Ascending aorta (tissue), 2 donors: ENCODE measurements around the gene ENDOD1. TPM values are rescaled to one million over a fixed set of nuclear protein-coding genes. Genes with fewer than 3 reads are reported as not detected.
A peak's percentile ranks its signal among the peaks of the same experiment; 100 is the strongest.

Experiments
- DNase-seq, 2 donors: peaks; one replicate each; pipeline ENCODE4 v3.0.0-alpha.2; 2019; ENCODE audit warnings: low spot score in 2 of 2
- H3K27ac ChIP-seq, 2 donors: fragments of 200-600 bp; sonication (generic); one replicate each; pipeline ENCODE4 v1.5.1; 2016 to 2017; ENCODE audit warnings: mild to moderate bottlenecking in 1 of 2
- H3K27me3 ChIP-seq: fragments of 200-600 bp; sonication (generic); one replicate; pipeline ENCODE4 v1.5.1; 2017
- H3K36me3 ChIP-seq, 2 donors: fragments of 200-600 bp; sonication (generic); one replicate each; pipeline ENCODE4 v1.5.1; 2016
- H3K4me1 ChIP-seq, 2 donors: fragments of 200-600 bp; sonication (generic); one replicate each; pipeline ENCODE4 v1.5.1; 2016 to 2017; ENCODE audit warnings: mild to moderate bottlenecking in 1 of 2
- H3K4me3 ChIP-seq, 2 donors: fragments of 200-600 bp; sonication (generic); one replicate each; pipeline ENCODE4 v1.5.1; 2016 to 2017; ENCODE audit warnings: mild to moderate bottlenecking in 1 of 2
- H3K9me3 ChIP-seq, 2 donors: fragments of 200-600 bp; sonication (generic); one replicate each; pipeline ENCODE4 v1.5.1; 2016
- intact Hi-C: fragments of 100-400 bp; cut with DNase I; formaldehyde crosslinking; loops from one replicate; pipeline ENCODE4 v1.15.1; 2023
- total RNA-seq: library from RNA; depleted of rRNA; stranded (reverse); fragments of >200 nt; gene quantifications from one replicate; pipeline ENCODE4 v1.1.0, GENCODE V29; 2016
- TF ChIP-seq, protein P1 (sequence below), 3 experiments: fragments of 200-600 bp in 2 of 3; fragments of 450-650 bp in 1 of 3; sonication (generic) in 2 of 3; IDR thresholded peaks; one replicate each; pipeline ENCODE4 v1.5.1; 2016 to 2019; ENCODE audit warnings: antibody characterized with exemption in 3 of 3, mild to moderate bottlenecking in 1 of 3, moderate library complexity in 1 of 3

The ENDOD1 gene
- total RNA-seq, 1 donor from 2014 or later: 60.2 TPM

DNA sequence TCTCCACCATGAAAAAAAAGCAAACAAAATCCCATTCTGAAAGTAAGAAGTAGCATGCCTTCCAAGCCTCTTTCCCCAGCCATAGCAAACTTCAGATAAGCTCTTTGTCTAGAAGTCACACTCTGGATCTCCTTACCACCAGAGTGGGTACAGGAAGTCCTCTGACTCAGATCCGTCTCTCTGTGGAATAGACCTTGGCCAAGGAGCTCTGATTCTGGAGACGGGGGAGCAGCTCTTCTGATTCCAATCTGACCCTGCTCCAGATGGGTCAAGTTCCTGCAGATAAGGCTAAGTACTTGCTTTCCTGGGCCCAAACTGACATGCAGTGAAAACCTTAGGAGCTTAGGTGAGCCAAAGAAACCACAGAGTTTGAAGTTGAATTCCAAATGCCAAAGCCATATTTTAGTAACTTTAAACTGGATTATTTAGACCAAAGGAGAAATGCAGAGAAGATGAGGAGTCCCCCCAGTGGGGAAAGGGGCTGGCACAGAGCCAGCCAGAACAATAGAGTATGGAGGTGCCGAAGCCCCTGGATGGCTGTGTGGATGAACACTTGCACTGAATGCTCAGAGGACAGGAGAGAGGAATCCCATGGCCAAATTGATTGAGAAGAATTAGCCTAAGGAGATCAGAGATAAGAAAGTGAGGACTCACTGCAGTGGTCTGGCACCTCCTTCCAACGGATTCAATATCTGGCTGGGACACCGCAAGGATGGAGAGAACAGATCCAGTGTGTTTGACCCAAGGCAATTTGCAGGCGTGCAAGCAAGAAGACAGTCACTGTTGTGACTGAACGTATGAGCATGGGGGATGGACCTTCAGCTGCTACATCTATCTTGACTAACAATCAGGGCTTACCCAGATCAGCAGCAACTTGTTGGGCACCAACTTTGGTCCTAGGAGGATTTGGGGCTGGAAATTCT is 54.9 kb downstream of the ENDOD1 start:
- DNase-seq: no peak
- TF ChIP-seq, protein P1, sequence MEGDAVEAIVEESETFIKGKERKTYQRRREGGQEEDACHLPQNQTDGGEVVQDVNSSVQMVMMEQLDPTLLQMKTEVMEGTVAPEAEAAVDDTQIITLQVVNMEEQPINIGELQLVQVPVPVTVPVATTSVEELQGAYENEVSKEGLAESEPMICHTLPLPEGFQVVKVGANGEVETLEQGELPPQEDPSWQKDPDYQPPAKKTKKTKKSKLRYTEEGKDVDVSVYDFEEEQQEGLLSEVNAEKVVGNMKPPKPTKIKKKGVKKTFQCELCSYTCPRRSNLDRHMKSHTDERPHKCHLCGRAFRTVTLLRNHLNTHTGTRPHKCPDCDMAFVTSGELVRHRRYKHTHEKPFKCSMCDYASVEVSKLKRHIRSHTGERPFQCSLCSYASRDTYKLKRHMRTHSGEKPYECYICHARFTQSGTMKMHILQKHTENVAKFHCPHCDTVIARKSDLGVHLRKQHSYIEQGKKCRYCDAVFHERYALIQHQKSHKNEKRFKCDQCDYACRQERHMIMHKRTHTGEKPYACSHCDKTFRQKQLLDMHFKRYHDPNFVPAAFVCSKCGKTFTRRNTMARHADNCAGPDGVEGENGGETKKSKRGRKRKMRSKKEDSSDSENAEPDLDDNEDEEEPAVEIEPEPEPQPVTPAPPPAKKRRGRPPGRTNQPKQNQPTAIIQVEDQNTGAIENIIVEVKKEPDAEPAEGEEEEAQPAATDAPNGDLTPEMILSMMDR (IDR thresholded peaks at IDR 0.05): no peak
- H3K27ac ChIP-seq: no peak overlapping the region
- no peaks in the 10 kb centered on the region for H3K36me3 ChIP-seq
- peaks cover 0 to 5% of the 10 kb centered on the region in 2 donors for H3K4me1 ChIP-seq
- no peaks in the 10 kb centered on the region for H3K27me3 ChIP-seq
- no peaks in the 10 kb centered on the region for H3K9me3 ChIP-seq
- intact Hi-C loops: loop anchor here (5.0 kb wide), 1 partner anchor 37 kb away; no protein-coding TSS in a partner anchor
- H3K4me3 ChIP-seq: no peak overlapping the region

DNA sequence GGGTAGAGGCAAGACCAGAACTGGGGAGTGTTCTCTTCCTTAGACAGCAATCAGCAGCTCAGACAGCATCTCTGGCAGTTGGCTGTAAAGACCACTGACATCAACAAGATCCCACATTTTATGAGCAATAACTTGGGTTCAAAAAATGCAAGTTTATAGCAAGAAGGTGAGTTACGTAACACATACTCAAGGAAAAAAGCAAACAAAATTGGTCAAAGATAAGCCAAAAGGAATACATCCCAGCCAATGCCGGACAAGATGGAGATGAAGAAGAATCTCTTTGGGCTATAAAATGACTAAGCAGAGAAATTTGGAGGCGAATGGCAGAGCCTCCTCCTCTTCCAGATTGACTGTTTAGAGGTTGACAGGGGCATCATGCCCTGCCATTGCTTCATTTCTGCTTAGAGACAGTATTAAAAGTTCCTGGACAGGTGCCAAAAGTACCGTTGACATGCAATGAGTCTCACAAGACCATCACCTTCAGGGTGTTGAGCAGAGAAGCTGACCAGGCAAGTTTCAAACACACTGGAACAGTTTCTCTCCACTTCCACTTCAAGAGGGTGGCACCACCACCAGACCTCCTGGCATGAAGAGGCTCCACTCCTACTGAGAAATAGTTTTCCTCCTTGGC is 55.9 kb downstream of the ENDOD1 start:
- Histone ChIP-seq H3K27ac (no peak overlapping the region), H3K4me1 (peaks cover 0 to 10% of the 10 kb centered on the region in 2 donors), H3K27me3 (no peaks in the 10 kb centered on the region), H3K36me3 (no peaks in the 10 kb centered on the region), H3K9me3 (no peaks in the 10 kb centered on the region), H3K4me3 (no peak overlapping the region)
- intact Hi-C loops: no loop called here
- TF ChIP-seq, protein P1 (IDR thresholded peaks at IDR 0.05): no peak
- DNase-seq: no peak

DNA sequence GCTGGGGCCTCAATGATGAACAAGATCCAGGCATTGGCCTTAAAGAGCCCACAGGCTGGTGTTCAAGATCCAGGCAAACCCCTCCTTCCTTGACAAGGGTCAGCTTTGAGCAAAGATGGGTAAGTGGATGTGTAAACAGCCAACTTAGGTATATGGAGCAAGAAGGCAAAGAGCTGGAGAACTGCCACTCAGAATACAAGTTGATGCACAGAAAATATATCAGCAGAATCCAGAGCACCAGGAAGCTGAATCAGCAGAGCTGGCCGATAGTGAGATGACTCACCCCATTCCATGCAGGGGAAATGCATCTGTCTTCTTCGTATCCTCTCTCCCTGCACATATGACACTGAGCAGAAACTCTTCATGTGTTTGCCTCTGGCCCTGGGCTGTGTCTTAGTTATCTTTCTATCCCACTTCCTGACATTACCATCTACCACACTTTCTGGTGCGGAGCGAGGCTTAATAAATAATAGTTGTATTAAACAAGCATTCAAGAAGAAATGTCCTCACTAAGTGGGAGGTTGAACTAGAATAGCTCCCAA is 57.8 kb downstream of the ENDOD1 start:
- intact Hi-C loops: no loop called here
- Histone ChIP-seq H3K4me3 (no peak overlapping the region), H3K36me3 (no peaks in the 10 kb centered on the region), H3K27ac (no peak overlapping the region), H3K4me1 (peaks cover 0 to 13% of the 10 kb centered on the region in 2 donors), H3K27me3 (no peaks in the 10 kb centered on the region), H3K9me3 (no peaks in the 10 kb centered on the region)
- TF ChIP-seq, protein P1 (IDR thresholded peaks at IDR 0.05): no peak
- no peak for DNase-seq

DNA sequence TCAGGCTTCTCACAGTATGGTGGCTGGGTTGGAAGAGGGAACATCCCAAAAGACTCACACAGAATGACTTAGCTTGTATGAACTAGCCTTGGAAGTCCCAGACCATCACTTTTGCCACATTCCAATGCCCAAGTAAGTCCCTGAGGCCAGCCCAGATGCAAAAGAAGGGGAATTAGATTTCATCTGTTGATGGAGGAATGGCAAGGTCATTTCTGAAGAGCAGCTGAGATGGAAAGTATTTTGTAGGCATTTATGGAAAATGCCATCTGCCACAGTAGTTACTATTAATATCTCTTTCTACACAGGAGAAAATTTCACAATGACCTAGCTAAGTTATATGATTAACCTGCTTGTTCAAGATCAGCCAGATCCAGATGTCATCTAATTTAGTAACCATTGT is 58.8 kb downstream of the ENDOD1 start:
- TF ChIP-seq, protein P1 (IDR thresholded peaks at IDR 0.05): no peak
- DNase-seq: no peak
- Histone ChIP-seq H3K9me3 (no peaks in the 10 kb centered on the region), H3K36me3 (no peaks in the 10 kb centered on the region), H3K4me1 (peaks cover 0 to 13% of the 10 kb centered on the region in 2 donors), H3K27me3 (no peaks in the 10 kb centered on the region), H3K27ac (peak overlapping the region in 1 of 2 donors; percentile 14), H3K4me3 (no peak overlapping the region)
- intact Hi-C loops: no loop called here

DNA sequence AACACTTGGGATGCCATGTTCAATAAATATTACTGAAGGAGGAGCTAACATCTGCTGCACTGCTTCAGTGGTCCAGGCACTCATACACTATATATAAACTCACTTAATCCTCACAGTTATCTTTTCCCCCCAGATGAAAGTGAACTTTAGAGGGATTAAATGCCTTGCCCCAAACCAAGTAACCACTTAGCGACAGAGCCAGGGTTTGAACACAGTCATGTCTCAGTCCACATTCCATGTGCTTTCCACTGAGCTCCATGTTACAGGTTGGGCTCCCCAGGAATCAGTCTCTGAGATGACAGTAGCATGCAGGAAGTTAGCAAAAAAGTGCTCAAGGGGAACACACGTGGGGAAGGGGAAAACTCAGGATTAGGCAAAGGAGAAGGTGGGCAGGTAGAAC is 59.3 kb downstream of the ENDOD1 start:
- Histone ChIP-seq H3K4me3 (no peak overlapping the region), H3K27ac (peak overlapping the region in 1 of 2 donors; percentile 14), H3K27me3 (no peaks in the 10 kb centered on the region), H3K9me3 (no peaks in the 10 kb centered on the region), H3K4me1 (peaks cover 0 to 13% of the 10 kb centered on the region in 2 donors), H3K36me3 (no peaks in the 10 kb centered on the region)
- TF ChIP-seq, protein P1 (IDR thresholded peaks at IDR 0.05): no peak
- intact Hi-C loops: no loop called here
- no peak for DNase-seq
